ENCODE results near the gene THAP4. TPM values are rescaled to one million over a fixed set of nuclear protein-coding genes. Genes with fewer than 3 reads are reported as not detected.
"Not testable (repeated sequence)": the region's sequence is repeated elsewhere in the genome, so short reads cannot be mapped to it uniquely, and the experiment has no call there.

The THAP4 gene
- total RNA-seq, 2 experiments from 2014 or later = 31.9 to 34.3 TPM

DNA sequence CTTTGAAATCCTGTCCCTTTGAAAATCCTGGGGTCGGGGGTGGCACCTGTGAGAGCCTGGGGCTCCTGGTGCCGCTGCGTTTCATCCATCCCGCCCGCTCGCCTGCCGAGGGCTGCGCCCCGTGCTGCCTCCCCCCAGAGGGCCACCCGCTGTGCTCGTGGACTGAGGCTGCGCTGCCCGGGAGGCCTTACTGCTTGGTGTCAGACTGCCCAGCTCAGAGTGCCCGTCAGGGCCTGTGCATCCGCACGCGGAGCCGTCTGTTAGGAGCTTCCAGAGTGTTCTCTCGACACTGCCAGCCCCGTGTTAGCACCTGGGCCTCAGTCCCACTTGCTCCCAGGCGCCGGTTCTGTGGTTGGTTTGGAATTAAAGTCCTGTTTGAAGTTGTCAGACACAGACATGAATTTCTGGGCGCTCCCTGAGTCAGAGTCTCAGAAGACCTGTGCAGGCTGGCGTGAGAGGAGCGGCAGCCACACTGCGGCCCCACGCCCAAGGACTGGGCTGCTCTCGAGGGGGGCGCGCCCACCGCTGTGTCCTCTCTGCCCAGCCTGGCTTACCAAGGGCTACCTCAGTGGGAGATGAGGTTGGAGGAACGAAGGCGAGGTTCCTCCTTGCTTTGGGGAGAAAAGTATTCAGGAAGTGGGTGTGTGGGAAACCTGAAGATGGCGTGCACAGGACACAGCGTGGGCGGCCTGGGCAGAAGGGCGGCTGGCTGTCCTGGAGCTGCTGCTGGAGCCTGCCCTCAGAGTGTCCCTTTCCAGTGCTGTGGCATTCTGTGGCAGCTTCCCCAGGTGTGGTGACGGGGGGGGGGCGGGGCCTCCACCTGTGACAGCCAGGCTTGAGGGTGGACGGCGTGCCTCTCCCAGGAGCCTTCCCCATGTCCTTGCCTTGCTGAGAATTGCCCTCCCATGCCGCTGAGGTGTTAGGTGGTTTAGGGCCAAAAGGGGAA lies 35.6 kb upstream of the THAP4 start:
- H3K36me3 Mint-ChIP-seq (ENCODE audit: low read depth) = peaks cover 26% of the 10 kb centered on the region
- no peak overlapping the region for H3K27ac Mint-ChIP-seq
- H3K9me3 Mint-ChIP-seq = no peaks in the 10 kb centered on the region
- H3K4me3 Mint-ChIP-seq = no peak overlapping the region
- no peak for DNase-seq
- ChIA-PET CTCF (no interaction called here), POLR2A (interaction anchor here (1.1 to 1.5 kb wide), 2 partner anchors 8 to 14 kb away, joined by 4 read pairs; partner anchors contain the start of gene DTYMK)
- H3K27me3 Mint-ChIP-seq = no peaks in the 10 kb centered on the region
- H3K4me1 Mint-ChIP-seq = peaks cover 13% of the 10 kb centered on the region

- Mint-ChIP-seq H3K27ac (no peak overlapping the region), H3K36me3 (ENCODE audit: low read depth) (peaks cover 20% of the 10 kb centered on the region), H3K4me1 (peaks cover 13% of the 10 kb centered on the region), H3K4me3 (no peak overlapping the region), H3K9me3 (no peaks in the 10 kb centered on the region), H3K27me3 (no peaks in the 10 kb centered on the region)
- no peak for DNase-seq
- ChIA-PET CTCF (no interaction called here), POLR2A (interaction anchor here (1.1 to 1.5 kb wide), 2 partner anchors 9 to 15 kb away, joined by 4 read pairs; partner anchors contain the start of gene DTYMK)
Measured at GRCh38 chr2:241671457-241672240, 34.7 kb upstream of the THAP4 start.

DNA sequence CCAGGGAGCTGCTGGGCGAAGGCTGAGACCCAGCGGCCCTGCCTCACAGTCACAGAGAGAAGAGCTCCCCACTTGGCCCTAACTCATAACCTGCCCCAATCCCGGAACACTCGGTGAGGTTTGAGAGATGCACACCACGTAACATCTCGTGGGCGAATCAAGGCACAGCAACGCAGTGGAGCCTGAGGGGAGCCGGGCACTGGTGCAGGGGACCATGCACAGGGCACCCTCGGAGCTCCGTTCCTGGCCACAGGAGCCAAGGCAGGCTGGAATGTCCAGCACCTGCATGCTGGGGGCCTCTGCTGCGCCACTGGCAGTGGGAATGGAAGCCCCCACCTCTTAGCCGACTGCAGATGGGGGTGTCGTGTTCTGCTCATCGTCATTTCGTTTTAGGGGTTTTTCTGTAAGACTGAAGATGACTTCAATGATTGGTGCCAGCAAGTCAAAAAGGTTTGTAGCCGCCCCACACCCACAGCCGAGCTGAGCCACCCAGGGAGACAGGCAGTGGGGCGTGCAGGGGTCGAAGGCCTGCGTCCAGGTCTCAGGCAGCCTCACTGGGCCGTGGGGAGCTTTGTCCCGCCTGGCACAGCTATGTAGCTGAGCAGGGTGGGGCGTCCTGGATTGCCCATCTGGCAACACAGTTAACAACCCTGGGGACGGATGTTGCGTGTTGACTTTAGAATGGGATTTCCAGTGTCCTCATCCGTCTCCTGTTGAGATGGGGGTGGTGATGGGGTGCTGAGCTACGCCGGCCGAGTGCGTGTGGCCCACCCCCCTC lies 33.6 kb upstream of the THAP4 start:
- DNase-seq = no peak
- Mint-ChIP-seq H3K4me1 (peaks cover 16% of the 10 kb centered on the region), H3K27me3 (no peaks in the 10 kb centered on the region), H3K9me3 (no peaks in the 10 kb centered on the region), H3K4me3 (no peak overlapping the region), H3K27ac (no peak overlapping the region), H3K36me3 (ENCODE audit: low read depth) (peaks cover 13% of the 10 kb centered on the region)
- ChIA-PET POLR2A (interaction anchor here (0.6 to 1.3 kb wide), 2 partner anchors 17 to 42 kb away, joined by 3 read pairs; partner anchors contain the start of gene DTYMK), CTCF (no interaction called here)

- no peak overlapping the region for H3K4me3 Mint-ChIP-seq
- DNase-seq = no peak
- no peaks in the 10 kb centered on the region for H3K27me3 Mint-ChIP-seq
- POLR2A ChIA-PET = no interaction called here
- peaks cover 9% of the 10 kb centered on the region for H3K36me3 Mint-ChIP-seq (ENCODE audit: low read depth)
- CTCF ChIA-PET = interaction anchor here (2.2 kb wide), 1 partner anchor 210 kb away, joined by 7 read pairs; no protein-coding TSS in a partner anchor
- H3K27ac Mint-ChIP-seq = no peak overlapping the region
- H3K4me1 Mint-ChIP-seq = peaks cover 20% of the 10 kb centered on the region
- H3K9me3 Mint-ChIP-seq = no peaks in the 10 kb centered on the region
Measured at GRCh38 chr2:241668839-241669238, 31.9 kb upstream of the THAP4 start.

DNA sequence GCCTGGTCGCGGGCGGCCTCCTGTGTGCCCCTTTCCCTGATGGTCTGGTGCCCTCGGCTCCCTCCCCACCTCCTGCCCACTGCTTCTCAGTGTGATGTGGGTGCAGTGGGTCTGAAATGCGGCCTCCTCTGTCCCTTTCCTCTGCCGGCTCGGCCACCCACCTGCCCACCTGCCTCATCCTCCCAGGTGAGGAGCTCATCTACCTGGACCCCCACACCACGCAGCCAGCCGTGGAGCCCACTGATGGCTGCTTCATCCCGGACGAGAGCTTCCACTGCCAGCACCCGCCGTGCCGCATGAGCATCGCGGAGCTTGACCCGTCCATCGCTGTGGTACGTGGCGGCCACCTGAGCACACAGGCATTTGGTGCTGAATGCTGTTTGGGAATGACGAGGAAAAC lies 31.4 kb upstream of the THAP4 start:
- no peak overlapping the region for H3K27ac Mint-ChIP-seq
- DNase-seq = no peak
- no peaks in the 10 kb centered on the region for H3K27me3 Mint-ChIP-seq
- CTCF ChIA-PET = interaction anchor here (2.2 kb wide), 1 partner anchor 210 kb away, joined by 7 read pairs; no protein-coding TSS in a partner anchor
- H3K4me1 Mint-ChIP-seq = peaks cover 16% of the 10 kb centered on the region
- peaks cover 9% of the 10 kb centered on the region for H3K36me3 Mint-ChIP-seq (ENCODE audit: low read depth)
- H3K9me3 Mint-ChIP-seq = no peaks in the 10 kb centered on the region
- H3K4me3 Mint-ChIP-seq = no peak overlapping the region
- POLR2A ChIA-PET = no interaction called here

DNA sequence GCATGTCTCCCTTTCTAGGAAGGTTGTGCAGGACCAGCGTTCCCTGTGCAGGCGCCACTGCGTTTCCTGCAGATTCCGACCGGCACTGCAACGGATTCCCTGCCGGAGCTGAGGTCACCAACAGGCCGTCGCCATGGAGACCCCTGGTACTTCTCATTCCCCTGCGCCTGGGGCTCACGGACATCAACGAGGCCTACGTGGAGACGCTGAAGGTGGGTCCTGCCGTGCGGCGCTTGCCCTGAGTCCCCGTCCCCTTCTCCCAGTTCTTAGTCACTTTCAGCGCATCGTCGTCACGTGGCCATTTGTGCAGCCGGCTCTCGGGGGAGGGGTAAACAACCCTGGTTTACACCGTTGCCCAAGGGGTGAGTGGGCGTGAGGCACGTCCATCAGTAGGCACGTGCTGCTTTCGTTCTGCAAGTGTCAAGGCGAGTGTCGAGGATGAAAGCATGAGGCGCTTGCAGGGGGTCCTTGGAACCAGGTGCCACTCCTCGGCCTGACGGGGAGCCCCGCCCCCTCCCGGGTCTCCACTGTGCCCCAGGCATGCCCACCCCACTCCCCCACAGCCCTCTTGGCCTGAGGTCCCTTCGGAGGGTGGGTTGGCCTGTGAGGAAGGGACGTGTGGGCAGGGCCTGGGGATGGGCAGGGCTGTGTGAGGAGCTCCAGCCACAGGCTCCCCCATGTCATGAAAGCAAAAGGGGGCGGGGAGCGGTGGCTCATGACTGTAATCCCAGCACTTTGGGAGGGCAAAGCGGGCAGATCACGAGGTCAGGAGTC lies 29.9 kb upstream of the THAP4 start:
- Mint-ChIP-seq H3K4me1 (peaks cover 9% of the 10 kb centered on the region), H3K36me3 (ENCODE audit: low read depth) (peaks cover 9% of the 10 kb centered on the region), H3K27ac (no peak overlapping the region), H3K27me3 (no peaks in the 10 kb centered on the region), H3K4me3 (no peak overlapping the region), H3K9me3 (no peaks in the 10 kb centered on the region)
- ChIA-PET CTCF (no interaction called here), POLR2A (no interaction called here)
- no peak for DNase-seq

- Mint-ChIP-seq H3K27me3 (no peaks in the 10 kb centered on the region), H3K36me3 (ENCODE audit: low read depth) (peaks cover 9% of the 10 kb centered on the region), H3K9me3 (no peaks in the 10 kb centered on the region), H3K4me3 (no peak overlapping the region), H3K4me1 (peaks cover 9% of the 10 kb centered on the region), H3K27ac (no peak overlapping the region)
- ChIA-PET CTCF (interaction anchor here (1.6 kb wide), 1 partner anchor 213 kb away, joined by 6 read pairs; no protein-coding TSS in a partner anchor), POLR2A (interaction anchor here (1.8 kb wide), 1 partner anchor 28 kb away, joined by 7 read pairs; no protein-coding TSS in a partner anchor)
- DNase-seq = no peak
Measured at GRCh38 chr2:241665731-241666440, 28.9 kb upstream of the THAP4 start.

DNA sequence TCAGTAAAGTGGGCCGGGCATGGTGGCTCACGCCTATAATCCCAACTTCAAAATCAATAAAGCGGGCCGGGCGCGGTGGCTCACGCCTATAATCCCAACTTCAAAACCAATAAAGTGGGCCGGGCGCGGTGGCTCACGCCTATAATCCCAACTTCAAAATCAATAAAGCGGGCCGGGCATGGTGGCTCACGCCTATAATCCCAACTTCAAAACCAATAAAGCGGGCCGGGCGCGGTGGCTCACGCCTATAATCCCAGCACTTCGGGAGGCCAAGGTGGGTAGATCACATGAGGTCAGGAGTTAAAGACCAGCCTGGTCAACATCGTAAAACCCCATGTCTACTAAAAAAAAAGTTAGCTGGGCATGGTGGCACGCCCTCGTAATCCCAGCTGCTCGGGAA lies 25.8 kb upstream of the THAP4 start:
- POLR2A ChIA-PET = interaction anchor here (1.0 kb wide), 1 partner anchor 22 kb away, joined by 3 read pairs; no protein-coding TSS in a partner anchor
- H3K4me3 Mint-ChIP-seq, H3K27me3 Mint-ChIP-seq, CTCF ChIA-PET, H3K9me3 Mint-ChIP-seq, H3K4me1 Mint-ChIP-seq, DNase-seq, H3K27ac Mint-ChIP-seq: not testable (repeated sequence)
- H3K36me3 Mint-ChIP-seq (ENCODE audit: low read depth) = peaks cover 21% of the 10 kb centered on the region

- H3K4me1 Mint-ChIP-seq = peaks cover 8% of the 10 kb centered on the region
- POLR2A ChIA-PET = no interaction called here
- peaks cover 29% of the 10 kb centered on the region for H3K36me3 Mint-ChIP-seq (ENCODE audit: low read depth)
- no peak overlapping the region for H3K27ac Mint-ChIP-seq
- no peaks in the 10 kb centered on the region for H3K27me3 Mint-ChIP-seq
- no peak for DNase-seq
- CTCF ChIA-PET = no interaction called here
- no peak overlapping the region for H3K4me3 Mint-ChIP-seq
- no peaks in the 10 kb centered on the region for H3K9me3 Mint-ChIP-seq
Measured at GRCh38 chr2:241660593-241661213, 23.7 kb upstream of the THAP4 start.

- no peak overlapping the region for H3K27ac Mint-ChIP-seq
- no peaks in the 10 kb centered on the region for H3K4me1 Mint-ChIP-seq
- ChIA-PET CTCF (interaction anchor here (0.5 to 2.1 kb wide), 11 partner anchors 17 to 684 kb away, joined by 3 to 10 read pairs (median 3); partner anchors contain the start of gene ATG4B), POLR2A (no interaction called here)
- no peaks in the 10 kb centered on the region for H3K27me3 Mint-ChIP-seq
- H3K36me3 Mint-ChIP-seq (ENCODE audit: low read depth) = peaks cover 40% of the 10 kb centered on the region
- no peak overlapping the region for H3K4me3 Mint-ChIP-seq
- DNase-seq = peak; percentile 57
- H3K9me3 Mint-ChIP-seq = no peaks in the 10 kb centered on the region
Measured at GRCh38 chr2:241659150-241659739, 22.3 kb upstream of the THAP4 start.

- Mint-ChIP-seq H3K27ac (no peak overlapping the region), H3K4me1 (no peaks in the 10 kb centered on the region), H3K36me3 (ENCODE audit: low read depth) (peaks cover 40% of the 10 kb centered on the region), H3K4me3 (no peak overlapping the region), H3K27me3 (no peaks in the 10 kb centered on the region), H3K9me3 (no peaks in the 10 kb centered on the region)
- ChIA-PET CTCF (interaction anchor here (0.6 to 2.1 kb wide), 5 partner anchors 16 to 580 kb away, joined by 3 to 10 read pairs (median 6); partner anchors contain the start of gene ATG4B), POLR2A (no interaction called here)
- no peak for DNase-seq
Measured at GRCh38 chr2:241658296-241658695, 21.3 kb upstream of the THAP4 start.

All from activated CD4-positive, alpha-beta memory T cell treated with anti-CD3 and anti-CD28 coated beads, Interleukin-2, amount 10 ng/mL, durations not matched to agents 7 days and 5 days (primary cell).